Mesothelial cell of epicardium (in vitro differentiated cells): Measurements from ENCODE around the gene EIF4G3. TPM values are rescaled to one million over a fixed set of nuclear protein-coding genes. Genes with fewer than 3 reads are reported as not detected.
"Not testable (repeated sequence)": the region's sequence is repeated elsewhere in the genome, so short reads cannot be mapped to it uniquely, and the experiment has no call there.

Source experiments
- DNase-seq, 2 experiments: peaks; one replicate each; pipeline ENCODE4 v3.0.0; 2021; ENCODE audit warnings: low spot score in 2 of 2; ENCODE audit not compliant: unreplicated experiment in 2 of 2
- H3K27ac Mint-ChIP-seq: 2 replicates; pipeline ENCODE4 v1.8.0; 2021; ENCODE audit warnings: mixed read lengths
- H3K27me3 Mint-ChIP-seq: 2 replicates; pipeline ENCODE4 v1.8.0; 2021; ENCODE audit warnings: low read depth, mixed read lengths
- H3K36me3 Mint-ChIP-seq: 2 replicates; pipeline ENCODE4 v1.8.0; 2021; ENCODE audit warnings: mixed read lengths
- H3K4me1 Mint-ChIP-seq: 2 replicates; pipeline ENCODE4 v1.8.0; 2021; ENCODE audit warnings: mixed read lengths
- H3K4me3 Mint-ChIP-seq: 2 replicates; pipeline ENCODE4 v1.8.0; 2021; ENCODE audit warnings: mild to moderate bottlenecking, moderate library complexity, mixed read lengths
- H3K9me3 Mint-ChIP-seq: 2 replicates; pipeline ENCODE4 v1.8.0; 2021; ENCODE audit warnings: mixed read lengths
- total RNA-seq: library from RNA; stranded (reverse); gene quantifications from 3 replicates; pipeline ENCODE4 v1.2.1, GENCODE V29; 2021
- TF ChIP-seq, protein P1 (sequence below): fragments of 200-600 bp; sonication (generic); IDR thresholded peaks from one replicate; pipeline ENCODE4 v1.5.0; 2021; ENCODE audit warnings: antibody characterized with exemption; ENCODE audit not compliant: unreplicated experiment

Gene EIF4G3
- total RNA-seq, 1 donor from 2014 or later: 106 TPM

DNA sequence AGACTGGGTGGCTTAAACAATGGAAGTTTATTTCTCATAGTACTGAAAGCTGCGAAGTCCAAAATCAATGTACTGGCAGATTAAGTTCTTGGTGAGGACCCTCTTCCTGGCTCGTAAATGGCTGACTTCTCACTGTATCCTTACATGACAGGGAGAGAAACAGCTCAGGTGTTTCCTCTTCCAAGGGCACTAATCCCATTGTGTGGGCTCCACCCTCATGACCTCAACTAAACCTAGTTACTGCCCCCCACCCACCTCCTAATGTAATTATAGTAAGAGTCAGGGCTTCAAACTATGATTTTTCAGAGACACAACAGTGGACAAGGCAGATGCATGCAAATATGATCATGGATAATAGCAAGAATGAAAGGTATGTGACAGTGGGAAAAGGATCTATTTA, 308.4 kb downstream of the EIF4G3 start:
- H3K27ac Mint-ChIP-seq: no peak overlapping the region
- TF ChIP-seq, protein P1, sequence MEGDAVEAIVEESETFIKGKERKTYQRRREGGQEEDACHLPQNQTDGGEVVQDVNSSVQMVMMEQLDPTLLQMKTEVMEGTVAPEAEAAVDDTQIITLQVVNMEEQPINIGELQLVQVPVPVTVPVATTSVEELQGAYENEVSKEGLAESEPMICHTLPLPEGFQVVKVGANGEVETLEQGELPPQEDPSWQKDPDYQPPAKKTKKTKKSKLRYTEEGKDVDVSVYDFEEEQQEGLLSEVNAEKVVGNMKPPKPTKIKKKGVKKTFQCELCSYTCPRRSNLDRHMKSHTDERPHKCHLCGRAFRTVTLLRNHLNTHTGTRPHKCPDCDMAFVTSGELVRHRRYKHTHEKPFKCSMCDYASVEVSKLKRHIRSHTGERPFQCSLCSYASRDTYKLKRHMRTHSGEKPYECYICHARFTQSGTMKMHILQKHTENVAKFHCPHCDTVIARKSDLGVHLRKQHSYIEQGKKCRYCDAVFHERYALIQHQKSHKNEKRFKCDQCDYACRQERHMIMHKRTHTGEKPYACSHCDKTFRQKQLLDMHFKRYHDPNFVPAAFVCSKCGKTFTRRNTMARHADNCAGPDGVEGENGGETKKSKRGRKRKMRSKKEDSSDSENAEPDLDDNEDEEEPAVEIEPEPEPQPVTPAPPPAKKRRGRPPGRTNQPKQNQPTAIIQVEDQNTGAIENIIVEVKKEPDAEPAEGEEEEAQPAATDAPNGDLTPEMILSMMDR: no peak
- H3K4me1 Mint-ChIP-seq: peaks cover 2% of the 10 kb centered on the region
- H3K4me3 Mint-ChIP-seq: no peak overlapping the region
- H3K9me3 Mint-ChIP-seq: no peaks in the 10 kb centered on the region
- no peaks in the 10 kb centered on the region for H3K27me3 Mint-ChIP-seq
- H3K36me3 Mint-ChIP-seq: peaks cover 25% of the 10 kb centered on the region
- no peak for DNase-seq

DNA sequence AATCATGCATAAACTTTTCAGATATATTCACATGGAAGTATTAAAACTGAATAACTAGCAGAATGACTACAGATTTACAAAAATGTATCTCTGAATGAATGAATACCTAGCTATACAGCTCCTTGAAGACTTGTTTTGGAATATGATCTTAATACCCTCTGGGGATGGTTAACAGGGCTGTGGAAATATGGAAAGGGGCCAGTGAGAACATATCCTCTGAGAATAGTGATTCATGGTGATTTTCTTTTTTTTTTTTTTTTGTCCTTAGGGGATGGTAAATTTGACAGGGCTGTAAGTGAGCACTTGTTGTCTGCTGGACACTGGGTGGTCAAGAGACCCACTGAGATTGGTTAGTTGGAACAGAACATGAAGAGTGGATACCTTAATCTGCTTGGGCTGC, 308.9 kb downstream of the EIF4G3 start:
- Mint-ChIP-seq H3K36me3 (peaks cover 21% of the 10 kb centered on the region), H3K9me3 (no peaks in the 10 kb centered on the region), H3K4me3 (no peak overlapping the region), H3K27ac (no peak overlapping the region), H3K4me1 (peaks cover 2% of the 10 kb centered on the region), H3K27me3 (no peaks in the 10 kb centered on the region)
- no peak for DNase-seq
- TF ChIP-seq, protein P1: no peak

DNA sequence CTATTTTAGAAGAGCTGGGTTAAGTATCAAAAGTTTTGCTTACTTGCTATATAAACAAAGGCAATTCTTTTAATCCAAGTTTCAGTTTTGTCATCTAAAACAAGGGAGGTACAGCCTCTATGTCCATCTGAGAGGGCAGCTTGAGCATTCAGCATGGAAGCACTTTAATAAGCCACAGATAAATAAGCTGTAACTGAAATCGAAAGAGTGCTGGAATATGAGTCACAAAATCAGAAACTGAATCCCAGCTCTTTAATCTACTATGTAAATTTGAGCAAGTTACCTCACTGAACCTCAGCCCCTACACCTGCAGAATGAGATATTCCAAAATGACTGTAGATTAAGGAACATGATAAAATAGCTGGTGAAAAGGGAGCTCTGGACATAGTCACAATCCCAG, 309.6 kb downstream of the EIF4G3 start:
- DNase-seq: no peak
- TF ChIP-seq, protein P1: no peak
- H3K9me3 Mint-ChIP-seq: no peaks in the 10 kb centered on the region
- no peak overlapping the region for H3K27ac Mint-ChIP-seq
- H3K27me3 Mint-ChIP-seq: no peaks in the 10 kb centered on the region
- no peak overlapping the region for H3K4me3 Mint-ChIP-seq
- peaks cover 2% of the 10 kb centered on the region for H3K4me1 Mint-ChIP-seq
- H3K36me3 Mint-ChIP-seq: peaks cover 20% of the 10 kb centered on the region

DNA sequence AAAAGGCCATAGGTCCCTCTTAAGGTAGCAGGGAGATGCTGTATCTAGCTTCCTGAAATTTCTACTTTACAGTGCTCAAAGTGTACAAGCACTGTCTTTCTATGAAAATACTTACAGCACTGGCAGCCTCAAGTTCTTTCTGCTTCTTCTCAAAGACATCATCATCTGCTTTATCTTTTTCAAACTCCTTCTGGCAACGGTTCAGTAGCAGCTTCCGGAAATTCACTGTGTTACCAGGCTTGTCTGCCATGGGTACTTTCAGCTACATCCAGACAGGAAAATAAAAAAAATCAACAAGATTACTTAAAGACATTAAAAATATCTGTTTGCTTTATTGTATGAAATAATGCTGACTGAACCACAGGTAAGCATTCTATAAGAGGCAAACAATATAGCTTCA, 311.7 kb downstream of the EIF4G3 start:
- Mint-ChIP-seq H3K27me3 (no peaks in the 10 kb centered on the region), H3K4me3 (no peak overlapping the region), H3K4me1 (no peaks in the 10 kb centered on the region), H3K36me3 (peaks cover 29% of the 10 kb centered on the region), H3K9me3 (no peaks in the 10 kb centered on the region), H3K27ac (no peak overlapping the region)
- TF ChIP-seq, protein P1: no peak
- no peak for DNase-seq

DNA sequence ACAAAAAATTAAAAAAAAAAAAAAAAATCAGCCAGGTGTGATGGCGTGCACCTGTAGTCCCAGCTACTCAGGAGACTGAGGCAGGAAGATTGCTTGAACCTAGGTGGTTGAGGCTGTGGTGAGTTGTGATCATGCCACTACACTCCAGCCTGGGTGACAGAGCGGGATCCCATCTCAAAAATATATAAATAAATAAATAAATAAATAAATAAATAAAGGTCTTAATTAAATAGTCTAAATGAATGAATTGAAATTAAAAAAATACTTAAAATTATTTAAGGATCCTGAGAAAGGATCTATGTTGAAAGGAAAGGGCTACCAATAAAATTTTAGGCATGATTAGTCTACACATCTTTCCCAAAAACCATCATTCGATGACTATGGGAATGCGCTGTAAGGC, 322.2 kb downstream of the EIF4G3 start:
- TF ChIP-seq, protein P1: no peak
- H3K36me3 Mint-ChIP-seq: peaks cover 47% of the 10 kb centered on the region
- no peaks in the 10 kb centered on the region for H3K27me3 Mint-ChIP-seq
- H3K4me1 Mint-ChIP-seq: peaks cover 5% of the 10 kb centered on the region
- DNase-seq: no peak
- no peak overlapping the region for H3K27ac Mint-ChIP-seq
- no peak overlapping the region for H3K4me3 Mint-ChIP-seq
- no peaks in the 10 kb centered on the region for H3K9me3 Mint-ChIP-seq

DNA sequence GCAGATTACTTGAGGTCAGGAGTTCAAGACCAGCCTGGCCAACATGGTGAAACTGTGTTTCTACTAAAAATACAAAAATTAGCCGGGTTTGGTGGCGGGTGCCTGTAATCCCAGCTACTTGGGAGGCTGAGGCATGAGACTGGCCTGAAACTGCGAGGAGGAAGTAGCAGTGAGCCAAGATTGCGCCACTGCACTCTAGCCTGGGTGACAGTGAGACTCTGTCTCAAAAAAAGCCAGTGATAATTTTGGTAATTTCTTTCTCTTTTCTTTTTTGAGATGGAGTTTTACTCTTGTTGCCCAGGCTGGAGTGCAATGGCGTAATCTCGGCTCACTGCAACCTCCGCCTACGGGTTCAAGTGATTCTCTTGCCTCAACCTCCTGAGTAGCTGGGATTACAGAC, 324.9 kb downstream of the EIF4G3 start:
- not testable (repeated sequence) for H3K9me3 Mint-ChIP-seq, DNase-seq, H3K27ac Mint-ChIP-seq, H3K4me3 Mint-ChIP-seq, H3K27me3 Mint-ChIP-seq, H3K4me1 Mint-ChIP-seq
- peaks cover 42% of the 10 kb centered on the region for H3K36me3 Mint-ChIP-seq
